Peyer's patch (tissue), 4 donors: ENCODE results near the gene SUN5.

Experiments
- CTCF ChIP-seq, 6 experiments: fragments of 450-650 bp in 4 of 6; fragments of 200-600 bp in 2 of 6; sonication (generic) in 1 of 6; IDR thresholded peaks; one replicate each; pipeline ENCODE4 v1.5.1; 2017 to 2019; ENCODE audit warnings: antibody characterized with exemption in 6 of 6, mild to moderate bottlenecking in 3 of 6, moderate library complexity in 1 of 6
- POLR2A ChIP-seq, 2 donors: fragments of 450-650 bp; IDR thresholded peaks; one replicate each; pipeline ENCODE4 v1.5.1; 2017; ENCODE audit warnings: antibody characterized with exemption in 2 of 2, mild to moderate bottlenecking in 2 of 2, moderate library complexity in 2 of 2

- TF ChIP-seq CTCF (IDR thresholded peaks at IDR 0.05), result no peak
- TF ChIP-seq POLR2A (IDR thresholded peaks at IDR 0.05), result no peak
Measured at GRCh38 chr20:33016581-33017109, 12.4 kb upstream of the SUN5 start.
